IMR-90 (cell line): ENCODE results near the gene FAM210B.

Experiments
- BHLHE40 ChIP-seq: fragments of 150-350 bp; IDR thresholded peaks from 2 replicates; pipeline ENCODE4 v1.6.1; 2016; ENCODE audit warnings: mild to moderate bottlenecking, low read depth, low read length
- CHD1 ChIP-seq: IDR thresholded peaks from 2 replicates; pipeline ENCODE4 v1.6.1; 2012; ENCODE audit warnings: low read depth, low read length, improper control_type of control experiment
- MAFK ChIP-seq: IDR thresholded peaks from 2 replicates; pipeline ENCODE4 v1.6.1; 2012; ENCODE audit warnings: low read depth, low read length, improper control_type of control experiment
- MXI1 ChIP-seq: IDR thresholded peaks from 2 replicates; pipeline ENCODE4 v1.6.1; 2012; ENCODE audit warnings: low read depth, mild to moderate bottlenecking, low read length, moderate library complexity, borderline replicate concordance
- POLR2A ChIP-seq: IDR thresholded peaks from 2 replicates; pipeline ENCODE4 v1.6.1; 2012; ENCODE audit warnings: mild to moderate bottlenecking, low read depth, low read length
- RAD21 ChIP-seq: IDR thresholded peaks from 2 replicates; pipeline ENCODE4 v1.6.1; 2012; ENCODE audit warnings: low read length, improper control_type of control experiment
- RFX5 ChIP-seq: IDR thresholded peaks from 2 replicates; pipeline ENCODE4 v1.8.0; 2012; ENCODE audit warnings: low read depth, mild to moderate bottlenecking, low read length, moderate library complexity
- TF ChIP-seq, protein P1 (sequence below): conservative IDR thresholded peaks from 2 replicates; pipeline ENCODE4 v1.5.1; 2012; ENCODE audit warnings: mild to moderate bottlenecking, low read depth, low read length, improper control_type of control experiment
- TF ChIP-seq, protein P2 (sequence below): fragments of 150-350 bp; IDR thresholded peaks from 2 replicates; pipeline ENCODE4 v1.6.1; 2016; ENCODE audit warnings: low read depth, mild to moderate bottlenecking, low read length, moderate library complexity, borderline replicate concordance
- TF ChIP-seq, protein P3 (sequence below): fragments of 150-350 bp; IDR thresholded peaks from 2 replicates; pipeline ENCODE4 v1.6.1; 2017; ENCODE audit warnings: mild to moderate bottlenecking, antibody characterized with exemption, low read length, low read depth

DNA sequence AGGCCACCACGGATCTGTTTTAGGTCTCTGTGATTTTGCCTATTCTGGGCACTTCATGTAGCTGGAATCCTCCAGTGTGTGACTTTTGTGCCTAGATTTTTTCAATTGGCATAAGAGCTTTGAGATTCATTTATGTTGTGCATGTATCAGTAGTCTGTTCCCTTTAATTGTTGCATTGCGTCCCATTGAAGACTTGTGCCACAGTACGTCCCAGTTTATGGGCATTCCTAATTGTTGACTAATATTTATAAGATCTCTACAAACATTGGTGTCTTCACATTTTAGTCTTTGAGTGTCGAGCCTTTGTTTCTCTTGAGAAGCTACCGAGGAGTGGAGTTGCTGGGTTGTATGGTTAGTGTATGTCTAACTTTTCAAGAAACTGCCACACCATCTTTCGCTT is 704 bp upstream of the FAM210B start:
- TF ChIP-seq, protein P1, sequence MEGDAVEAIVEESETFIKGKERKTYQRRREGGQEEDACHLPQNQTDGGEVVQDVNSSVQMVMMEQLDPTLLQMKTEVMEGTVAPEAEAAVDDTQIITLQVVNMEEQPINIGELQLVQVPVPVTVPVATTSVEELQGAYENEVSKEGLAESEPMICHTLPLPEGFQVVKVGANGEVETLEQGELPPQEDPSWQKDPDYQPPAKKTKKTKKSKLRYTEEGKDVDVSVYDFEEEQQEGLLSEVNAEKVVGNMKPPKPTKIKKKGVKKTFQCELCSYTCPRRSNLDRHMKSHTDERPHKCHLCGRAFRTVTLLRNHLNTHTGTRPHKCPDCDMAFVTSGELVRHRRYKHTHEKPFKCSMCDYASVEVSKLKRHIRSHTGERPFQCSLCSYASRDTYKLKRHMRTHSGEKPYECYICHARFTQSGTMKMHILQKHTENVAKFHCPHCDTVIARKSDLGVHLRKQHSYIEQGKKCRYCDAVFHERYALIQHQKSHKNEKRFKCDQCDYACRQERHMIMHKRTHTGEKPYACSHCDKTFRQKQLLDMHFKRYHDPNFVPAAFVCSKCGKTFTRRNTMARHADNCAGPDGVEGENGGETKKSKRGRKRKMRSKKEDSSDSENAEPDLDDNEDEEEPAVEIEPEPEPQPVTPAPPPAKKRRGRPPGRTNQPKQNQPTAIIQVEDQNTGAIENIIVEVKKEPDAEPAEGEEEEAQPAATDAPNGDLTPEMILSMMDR, result no peak
- TF ChIP-seq, protein P2, sequence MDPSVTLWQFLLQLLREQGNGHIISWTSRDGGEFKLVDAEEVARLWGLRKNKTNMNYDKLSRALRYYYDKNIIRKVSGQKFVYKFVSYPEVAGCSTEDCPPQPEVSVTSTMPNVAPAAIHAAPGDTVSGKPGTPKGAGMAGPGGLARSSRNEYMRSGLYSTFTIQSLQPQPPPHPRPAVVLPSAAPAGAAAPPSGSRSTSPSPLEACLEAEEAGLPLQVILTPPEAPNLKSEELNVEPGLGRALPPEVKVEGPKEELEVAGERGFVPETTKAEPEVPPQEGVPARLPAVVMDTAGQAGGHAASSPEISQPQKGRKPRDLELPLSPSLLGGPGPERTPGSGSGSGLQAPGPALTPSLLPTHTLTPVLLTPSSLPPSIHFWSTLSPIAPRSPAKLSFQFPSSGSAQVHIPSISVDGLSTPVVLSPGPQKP, result no peak
- TF ChIP-seq MAFK (no peak), POLR2A (no peak), CHD1 (no peak), BHLHE40 (no peak), MXI1 (no peak), RFX5 (no peak), RAD21 (no peak)
- TF ChIP-seq, protein P3, sequence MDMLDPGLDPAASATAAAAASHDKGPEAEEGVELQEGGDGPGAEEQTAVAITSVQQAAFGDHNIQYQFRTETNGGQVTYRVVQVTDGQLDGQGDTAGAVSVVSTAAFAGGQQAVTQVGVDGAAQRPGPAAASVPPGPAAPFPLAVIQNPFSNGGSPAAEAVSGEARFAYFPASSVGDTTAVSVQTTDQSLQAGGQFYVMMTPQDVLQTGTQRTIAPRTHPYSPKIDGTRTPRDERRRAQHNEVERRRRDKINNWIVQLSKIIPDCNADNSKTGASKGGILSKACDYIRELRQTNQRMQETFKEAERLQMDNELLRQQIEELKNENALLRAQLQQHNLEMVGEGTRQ, result no peak
